ENCODE data around the gene DHX35. TPM values are rescaled to one million over a fixed set of nuclear protein-coding genes. Genes with fewer than 3 reads are reported as not detected.
A peak's percentile ranks its signal among the peaks of the same experiment; 100 is the strongest.

The DHX35 gene
- total and polyA plus RNA-seq, 2 of the 13 experiments (the other 11 are each of a cell fraction or from before 2014, with no cell fraction given), result 25.8 to 28.7 TPM

DNA sequence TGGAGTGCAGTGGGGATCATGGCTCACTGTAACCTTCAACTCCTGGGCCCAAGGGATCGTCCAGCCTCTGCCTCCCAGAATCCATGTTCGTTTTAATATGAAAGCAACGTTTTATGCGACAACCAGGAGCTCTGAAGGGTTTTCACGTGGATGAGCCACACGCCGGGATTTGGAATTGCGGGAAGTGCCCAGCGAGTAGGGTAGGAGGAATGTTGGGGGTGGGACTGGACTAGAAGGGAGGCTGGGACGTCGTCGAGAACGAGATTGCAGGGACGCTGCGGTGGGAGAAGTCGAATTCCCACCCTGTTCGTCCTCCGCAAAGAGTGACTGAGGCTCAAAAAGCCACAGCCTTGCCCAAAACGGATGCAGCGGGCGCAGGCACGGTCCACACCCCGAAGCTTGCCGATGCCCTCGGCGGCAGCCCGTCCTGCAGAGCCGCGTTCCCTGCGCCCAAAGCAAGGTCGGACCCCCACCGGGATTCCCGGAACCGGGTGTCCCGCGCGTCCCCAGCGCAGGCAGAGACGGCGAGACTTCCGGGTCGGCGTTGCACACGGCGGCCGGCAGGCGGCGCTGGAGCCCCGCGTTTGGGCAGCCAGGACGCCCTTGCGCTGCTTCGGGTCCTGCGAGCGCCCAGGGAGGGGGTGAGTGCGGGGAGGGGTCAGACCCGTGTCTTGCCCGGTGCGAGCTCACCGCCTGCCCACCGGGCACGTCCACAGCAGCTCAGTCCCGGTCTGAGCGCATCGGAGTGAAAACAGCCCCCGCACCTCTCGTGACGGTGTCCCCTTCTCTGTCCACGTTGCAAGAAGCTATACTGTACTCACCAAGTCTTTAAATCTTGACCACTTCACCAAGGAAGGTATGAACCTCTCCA, 87.8 kb downstream of the DHX35 start (continued):
- TF ChIP-seq, protein P1, sequence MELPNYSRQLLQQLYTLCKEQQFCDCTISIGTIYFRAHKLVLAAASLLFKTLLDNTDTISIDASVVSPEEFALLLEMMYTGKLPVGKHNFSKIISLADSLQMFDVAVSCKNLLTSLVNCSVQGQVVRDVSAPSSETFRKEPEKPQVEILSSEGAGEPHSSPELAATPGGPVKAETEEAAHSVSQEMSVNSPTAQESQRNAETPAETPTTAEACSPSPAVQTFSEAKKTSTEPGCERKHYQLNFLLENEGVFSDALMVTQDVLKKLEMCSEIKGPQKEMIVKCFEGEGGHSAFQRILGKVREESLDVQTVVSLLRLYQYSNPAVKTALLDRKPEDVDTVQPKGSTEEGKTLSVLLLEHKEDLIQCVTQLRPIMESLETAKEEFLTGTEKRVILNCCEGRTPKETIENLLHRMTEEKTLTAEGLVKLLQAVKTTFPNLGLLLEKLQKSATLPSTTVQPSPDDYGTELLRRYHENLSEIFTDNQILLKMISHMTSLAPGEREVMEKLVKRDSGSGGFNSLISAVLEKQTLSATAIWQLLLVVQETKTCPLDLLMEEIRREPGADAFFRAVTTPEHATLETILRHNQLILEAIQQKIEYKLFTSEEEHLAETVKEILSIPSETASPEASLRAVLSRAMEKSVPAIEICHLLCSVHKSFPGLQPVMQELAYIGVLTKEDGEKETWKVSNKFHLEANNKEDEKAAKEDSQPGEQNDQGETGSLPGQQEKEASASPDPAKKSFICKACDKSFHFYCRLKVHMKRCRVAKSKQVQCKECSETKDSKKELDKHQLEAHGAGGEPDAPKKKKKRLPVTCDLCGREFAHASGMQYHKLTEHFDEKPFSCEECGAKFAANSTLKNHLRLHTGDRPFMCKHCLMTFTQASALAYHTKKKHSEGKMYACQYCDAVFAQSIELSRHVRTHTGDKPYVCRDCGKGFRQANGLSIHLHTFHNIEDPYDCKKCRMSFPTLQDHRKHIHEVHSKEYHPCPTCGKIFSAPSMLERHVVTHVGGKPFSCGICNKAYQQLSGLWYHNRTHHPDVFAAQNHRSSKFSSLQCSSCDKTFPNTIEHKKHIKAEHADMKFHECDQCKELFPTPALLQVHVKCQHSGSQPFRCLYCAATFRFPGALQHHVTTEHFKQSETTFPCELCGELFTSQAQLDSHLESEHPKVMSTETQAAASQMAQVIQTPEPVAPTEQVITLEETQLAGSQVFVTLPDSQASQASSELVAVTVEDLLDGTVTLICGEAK (IDR thresholded peaks at IDR 0.05), result no peak
- TF ChIP-seq, protein P1 (CRISPR knock-in tag; IDR thresholded peaks at IDR 0.05), result peak; percentile 85
- peak; percentile 50; the same call in 1 of the 2 replicates for TF ChIP-seq ZNF143 (CRISPR knock-in tag; IDR thresholded peaks at IDR 0.05)
- 0 out of 2 replicates have a peak, but pooled peaks have one; percentile 62 for TF ChIP-seq ZNF367 (CRISPR knock-in tag; IDR thresholded peaks at IDR 0.05; ENCODE audit: borderline replicate concordance)
- TF ChIP-seq, protein P2, sequence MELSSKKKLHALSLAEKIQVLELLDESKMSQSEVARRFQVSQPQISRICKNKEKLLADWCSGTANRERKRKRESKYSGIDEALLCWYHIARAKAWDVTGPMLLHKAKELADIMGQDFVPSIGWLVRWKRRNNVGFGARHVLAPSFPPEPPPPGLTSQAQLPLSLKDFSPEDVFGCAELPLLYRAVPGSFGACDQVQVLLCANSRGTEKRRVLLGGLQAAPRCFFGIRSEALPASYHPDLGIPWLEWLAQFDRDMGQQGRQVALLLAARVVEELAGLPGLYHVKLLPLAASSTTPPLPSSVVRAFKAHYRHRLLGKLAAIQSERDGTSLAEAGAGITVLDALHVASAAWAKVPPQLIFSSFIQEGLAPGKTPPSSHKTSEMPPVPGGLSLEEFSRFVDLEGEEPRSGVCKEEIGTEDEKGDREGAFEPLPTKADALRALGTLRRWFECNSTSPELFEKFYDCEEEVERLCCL (CRISPR knock-in tag; IDR thresholded peaks at IDR 0.05; ENCODE audit: borderline replicate concordance), result peak; percentile 94; the same call in 1 of the 2 replicates
- TF ChIP-seq, protein P3, sequence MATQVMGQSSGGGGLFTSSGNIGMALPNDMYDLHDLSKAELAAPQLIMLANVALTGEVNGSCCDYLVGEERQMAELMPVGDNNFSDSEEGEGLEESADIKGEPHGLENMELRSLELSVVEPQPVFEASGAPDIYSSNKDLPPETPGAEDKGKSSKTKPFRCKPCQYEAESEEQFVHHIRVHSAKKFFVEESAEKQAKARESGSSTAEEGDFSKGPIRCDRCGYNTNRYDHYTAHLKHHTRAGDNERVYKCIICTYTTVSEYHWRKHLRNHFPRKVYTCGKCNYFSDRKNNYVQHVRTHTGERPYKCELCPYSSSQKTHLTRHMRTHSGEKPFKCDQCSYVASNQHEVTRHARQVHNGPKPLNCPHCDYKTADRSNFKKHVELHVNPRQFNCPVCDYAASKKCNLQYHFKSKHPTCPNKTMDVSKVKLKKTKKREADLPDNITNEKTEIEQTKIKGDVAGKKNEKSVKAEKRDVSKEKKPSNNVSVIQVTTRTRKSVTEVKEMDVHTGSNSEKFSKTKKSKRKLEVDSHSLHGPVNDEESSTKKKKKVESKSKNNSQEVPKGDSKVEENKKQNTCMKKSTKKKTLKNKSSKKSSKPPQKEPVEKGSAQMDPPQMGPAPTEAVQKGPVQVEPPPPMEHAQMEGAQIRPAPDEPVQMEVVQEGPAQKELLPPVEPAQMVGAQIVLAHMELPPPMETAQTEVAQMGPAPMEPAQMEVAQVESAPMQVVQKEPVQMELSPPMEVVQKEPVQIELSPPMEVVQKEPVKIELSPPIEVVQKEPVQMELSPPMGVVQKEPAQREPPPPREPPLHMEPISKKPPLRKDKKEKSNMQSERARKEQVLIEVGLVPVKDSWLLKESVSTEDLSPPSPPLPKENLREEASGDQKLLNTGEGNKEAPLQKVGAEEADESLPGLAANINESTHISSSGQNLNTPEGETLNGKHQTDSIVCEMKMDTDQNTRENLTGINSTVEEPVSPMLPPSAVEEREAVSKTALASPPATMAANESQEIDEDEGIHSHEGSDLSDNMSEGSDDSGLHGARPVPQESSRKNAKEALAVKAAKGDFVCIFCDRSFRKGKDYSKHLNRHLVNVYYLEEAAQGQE (IDR thresholded peaks at IDR 0.05; ENCODE audit: borderline replicate concordance in 1 of 2, low read depth in 1 of 2, low read length in 2 of 2), result no peak
- peak; percentile 84 for TF ChIP-seq MED1 (CRISPR knock-in tag; IDR thresholded peaks at IDR 0.05)
- TF ChIP-seq, protein P4, sequence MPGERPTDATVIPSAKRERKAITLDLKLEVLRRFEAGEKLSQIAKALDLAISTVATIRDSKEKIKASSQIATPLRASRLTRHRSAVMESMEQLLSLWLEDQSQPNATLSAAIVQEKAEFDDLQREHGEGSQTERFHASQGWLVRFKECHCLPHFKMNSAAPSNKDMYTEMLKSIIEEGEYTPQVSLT (CRISPR knock-in tag; IDR thresholded peaks at IDR 0.05; ENCODE audit: borderline replicate concordance, low read depth), result no peak; the same call in 1 of the 2 replicates
- no peak for TF ChIP-seq ATM (IDR thresholded peaks at IDR 0.05; ENCODE audit: borderline replicate concordance)
- TF ChIP-seq, protein P5, sequence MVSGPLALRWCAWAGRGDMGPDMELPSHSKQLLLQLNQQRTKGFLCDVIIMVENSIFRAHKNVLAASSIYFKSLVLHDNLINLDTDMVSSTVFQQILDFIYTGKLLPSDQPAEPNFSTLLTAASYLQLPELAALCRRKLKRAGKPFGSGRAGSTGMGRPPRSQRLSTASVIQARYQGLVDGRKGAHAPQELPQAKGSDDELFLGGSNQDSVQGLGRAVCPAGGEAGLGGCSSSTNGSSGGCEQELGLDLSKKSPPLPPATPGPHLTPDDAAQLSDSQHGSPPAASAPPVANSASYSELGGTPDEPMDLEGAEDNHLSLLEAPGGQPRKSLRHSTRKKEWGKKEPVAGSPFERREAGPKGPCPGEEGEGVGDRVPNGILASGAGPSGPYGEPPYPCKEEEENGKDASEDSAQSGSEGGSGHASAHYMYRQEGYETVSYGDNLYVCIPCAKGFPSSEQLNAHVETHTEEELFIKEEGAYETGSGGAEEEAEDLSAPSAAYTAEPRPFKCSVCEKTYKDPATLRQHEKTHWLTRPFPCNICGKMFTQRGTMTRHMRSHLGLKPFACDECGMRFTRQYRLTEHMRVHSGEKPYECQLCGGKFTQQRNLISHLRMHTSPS (CRISPR knock-in tag; IDR thresholded peaks at IDR 0.05; ENCODE audit: low read depth), result no peak

Measured in HepG2 (cell line).